H1 (cell line): ENCODE results near the gene FABP7. TPM values are rescaled to one million over a fixed set of nuclear protein-coding genes. Genes with fewer than 3 reads are reported as not detected.

ENCODE experiments used
- BRCA1 ChIP-seq: IDR thresholded peaks from 2 replicates; pipeline ENCODE4 v1.6.1; 2012; ENCODE audit warnings: low read depth, low read length, improper control_type of control experiment
- JUN ChIP-seq: IDR thresholded peaks from 2 replicates; pipeline ENCODE4 v1.6.1; 2011; ENCODE audit warnings: low read depth, mild to moderate bottlenecking, improper control_type of control experiment, low read length
- YY1 ChIP-seq: IDR thresholded peaks from 2 replicates; pipeline ENCODE4 v1.6.1; 2011; ENCODE audit warnings: low read depth, mild to moderate bottlenecking, low read length
- polyA plus RNA-seq, 7 experiments: library from polyadenylated mRNA; depleted of rRNA in 3 of 7; stranded (reverse) in 5 of 7; unstranded in 2 of 7; fragments of >200 nt in 5 of 7; fragments of 200-250 nt in 2 of 7; gene quantifications; 1 replicate in 5 of 7; 2 replicates in 1 of 7; 4 replicates in 1 of 7; pipeline versions ENCODE4 v1.2.1 to v1.2.3, GENCODE V29; 2011 to 2013; ENCODE audit warnings: missing spikeins in 2 of 7, mixed read lengths in 2 of 7
- total RNA-seq: library from RNA; stranded (reverse); fragmentation: NEBNext Ultra II Directional; extraction: Animal tissue kit (Norgen Biotek cat#: 25700); gene quantifications from 2 replicates; pipeline ENCODE4 v1.2.1, GENCODE V29; 2021
- TF ChIP-seq, protein P1 (sequence below): IDR thresholded peaks from 2 replicates; pipeline ENCODE4 v1.6.1; 2011; ENCODE audit warnings: low read depth, mild to moderate bottlenecking, low read length; ENCODE audit not compliant: insufficient read depth

Gene FABP7
- total and polyA plus RNA-seq, 2 of the 8 experiments (the other 6 are each of a cell fraction or from before 2014, with no cell fraction given): 10.6 to 13.1 TPM

DNA sequence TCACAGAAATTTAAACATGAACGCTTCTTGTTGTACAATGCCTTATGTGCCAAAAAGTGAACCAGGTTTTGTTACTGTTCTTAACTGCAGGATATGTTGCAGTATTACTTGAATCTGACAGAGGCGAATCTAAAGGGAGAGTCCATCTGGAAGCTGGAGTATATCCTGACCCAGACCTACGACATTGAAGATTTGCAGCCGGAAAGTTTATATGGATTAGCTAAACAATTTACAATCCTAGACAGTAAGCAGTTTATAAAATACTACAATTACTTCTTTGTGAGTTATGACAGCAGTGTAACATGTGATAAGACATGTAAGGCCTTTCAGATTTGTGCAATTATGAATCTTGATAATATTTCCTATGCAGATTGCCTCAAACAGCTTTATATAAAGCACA, 29.5 kb downstream of the FABP7 start (continued):
- TF ChIP-seq, protein P1, sequence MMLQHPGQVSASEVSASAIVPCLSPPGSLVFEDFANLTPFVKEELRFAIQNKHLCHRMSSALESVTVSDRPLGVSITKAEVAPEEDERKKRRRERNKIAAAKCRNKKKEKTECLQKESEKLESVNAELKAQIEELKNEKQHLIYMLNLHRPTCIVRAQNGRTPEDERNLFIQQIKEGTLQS: no peak
- TF ChIP-seq JUN (no peak), YY1 (no peak), BRCA1 (no peak)
